AML-193 (cell line): ENCODE measurements around the gene MIPOL1.
"Not testable (repeated sequence)": the region's sequence is repeated elsewhere in the genome, so short reads cannot be mapped to it uniquely, and the experiment has no call there.

Experiments
- DNase-seq, 2 experiments: peaks; one replicate each; lab custom pipeline; 2025; lab: John Stamatoyannopoulos, UW

Gene MIPOL1

DNA sequence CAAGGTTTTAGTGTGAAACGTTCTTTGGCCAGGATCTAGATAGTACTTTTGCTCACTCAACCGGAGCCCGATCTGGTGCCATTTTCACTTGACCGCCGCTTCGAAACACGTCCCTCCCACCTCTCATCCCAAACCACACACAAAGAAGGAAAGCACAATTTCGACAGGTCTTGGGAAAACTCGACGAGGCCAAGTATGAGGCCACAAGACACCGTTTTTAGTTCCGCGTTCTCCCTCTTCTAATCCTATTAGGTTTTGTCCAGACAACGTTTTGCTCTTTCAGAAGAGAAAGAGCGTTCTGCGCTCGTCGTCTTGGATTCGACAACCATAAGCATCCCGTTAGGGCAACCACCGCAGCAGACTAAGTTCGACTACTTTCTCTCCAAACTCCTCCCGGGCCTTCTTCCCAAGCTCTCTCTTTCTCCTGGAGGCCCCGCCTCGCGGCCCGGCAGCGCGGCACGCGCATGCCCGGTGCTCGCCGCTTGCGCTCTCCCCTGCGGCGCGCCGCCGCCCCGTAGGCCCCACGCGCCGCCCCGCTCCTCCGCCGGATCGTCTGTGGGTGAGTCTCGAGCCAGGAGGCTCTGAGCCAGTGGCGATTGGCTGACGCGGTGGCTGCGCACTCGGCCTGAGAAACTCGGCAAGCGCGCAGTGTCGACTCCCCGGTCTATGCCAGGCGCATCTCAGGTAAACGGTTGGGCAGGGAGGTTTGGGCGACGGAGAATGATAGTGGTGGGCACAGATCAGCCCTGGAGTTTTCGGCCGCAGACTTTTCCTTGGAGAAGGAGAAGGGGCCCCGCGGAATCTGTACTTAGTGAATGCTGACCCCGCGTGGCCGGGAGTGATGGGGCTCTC, at the start of gene MIPOL1:
Gene MIPOL1, plus strand, starts transcription at position 517 of the 852 bp plus-strand sequence. CDS start 49,952 bp downstream, outside the sequence.
- DNase-seq, result no peak

DNA sequence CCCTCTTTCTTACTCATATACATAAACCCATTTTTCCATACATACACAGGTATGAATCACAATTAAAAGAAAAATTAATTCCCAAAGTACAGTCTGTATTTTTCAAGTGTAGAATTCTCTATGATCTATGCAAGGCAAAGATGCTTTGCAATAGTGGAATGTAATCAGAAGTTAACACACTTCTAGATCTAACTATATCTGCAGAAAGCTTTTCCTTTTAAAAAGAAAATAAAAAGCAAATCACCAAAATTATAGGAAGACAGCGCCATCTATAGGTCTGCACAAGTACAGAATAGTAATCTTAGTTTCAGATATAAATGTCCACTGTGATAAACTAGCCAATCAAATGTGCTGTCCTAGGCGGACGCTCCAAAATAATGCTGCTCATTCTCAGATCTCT, 47.3 kb upstream of the MIPOL1 start:
- DNase-seq, result peak; percentile 47 to 70

DNA sequence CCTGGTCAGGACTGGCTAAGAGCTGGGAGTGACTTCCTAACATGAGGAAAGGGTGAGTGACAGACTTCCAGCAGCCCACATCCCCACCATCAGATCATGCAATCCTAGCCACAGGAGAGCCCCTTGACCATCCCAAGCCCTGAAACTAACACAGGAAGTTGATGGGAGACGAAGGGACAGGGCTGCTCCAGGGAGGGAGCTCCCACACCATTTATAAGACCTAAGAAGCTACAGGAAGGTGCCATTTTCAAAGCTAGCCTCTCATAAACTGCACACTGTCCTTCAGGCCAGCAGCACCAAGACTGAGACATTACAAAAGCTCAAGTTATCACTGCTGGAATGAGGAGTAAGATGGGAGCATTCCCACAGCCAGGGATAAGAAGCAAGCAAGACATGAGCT, 44.7 kb upstream of the MIPOL1 start:
- DNase-seq, result no peak

DNA sequence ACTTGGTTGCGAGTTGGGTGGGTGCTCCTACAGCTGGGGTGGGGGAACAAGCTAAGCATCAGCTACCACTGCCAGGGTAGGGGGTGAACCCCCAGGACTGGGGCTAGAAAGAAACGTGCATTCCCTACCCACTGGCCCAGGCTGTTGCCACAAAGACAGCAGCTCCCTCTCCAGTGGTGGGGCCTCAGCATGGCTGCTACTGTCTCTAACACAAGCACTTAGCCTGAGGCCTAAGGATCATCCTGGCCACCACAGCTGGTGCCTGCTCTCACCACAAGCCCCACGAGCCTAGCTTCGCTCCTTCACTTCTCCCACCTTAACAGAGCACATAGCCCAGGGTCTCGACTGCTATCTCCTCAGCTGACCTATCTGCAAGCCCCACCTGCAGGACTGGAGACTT, 44.3 kb upstream of the MIPOL1 start:
- no peak for DNase-seq

GRCh38 chr14:37157987-37158386, 39.8 kb upstream of the MIPOL1 start:
- DNase-seq, result no peak

DNA sequence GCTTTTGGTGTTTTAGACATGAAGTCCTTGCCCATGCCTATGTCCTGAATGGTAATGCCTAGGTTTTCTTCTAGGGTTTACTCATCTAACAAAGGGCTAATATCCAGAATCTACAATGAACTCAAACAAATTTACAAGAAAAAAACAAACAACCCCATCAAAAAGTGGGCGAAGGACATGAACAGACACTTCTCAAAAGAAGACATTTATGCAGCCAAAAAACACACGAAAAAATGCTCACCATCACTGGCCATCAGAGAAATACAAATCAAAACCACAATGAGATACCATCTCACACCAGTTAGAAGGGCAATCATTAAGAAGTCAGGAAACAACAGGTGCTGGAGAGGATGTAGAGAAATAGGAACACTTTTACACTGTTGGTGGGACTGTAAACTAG, 35.4 kb upstream of the MIPOL1 start:
- not testable (repeated sequence) for DNase-seq

- DNase-seq, result no peak
These were observed 31.9 kb upstream of the MIPOL1 start for GRCh38 chr14:37165794-37166193.

DNA sequence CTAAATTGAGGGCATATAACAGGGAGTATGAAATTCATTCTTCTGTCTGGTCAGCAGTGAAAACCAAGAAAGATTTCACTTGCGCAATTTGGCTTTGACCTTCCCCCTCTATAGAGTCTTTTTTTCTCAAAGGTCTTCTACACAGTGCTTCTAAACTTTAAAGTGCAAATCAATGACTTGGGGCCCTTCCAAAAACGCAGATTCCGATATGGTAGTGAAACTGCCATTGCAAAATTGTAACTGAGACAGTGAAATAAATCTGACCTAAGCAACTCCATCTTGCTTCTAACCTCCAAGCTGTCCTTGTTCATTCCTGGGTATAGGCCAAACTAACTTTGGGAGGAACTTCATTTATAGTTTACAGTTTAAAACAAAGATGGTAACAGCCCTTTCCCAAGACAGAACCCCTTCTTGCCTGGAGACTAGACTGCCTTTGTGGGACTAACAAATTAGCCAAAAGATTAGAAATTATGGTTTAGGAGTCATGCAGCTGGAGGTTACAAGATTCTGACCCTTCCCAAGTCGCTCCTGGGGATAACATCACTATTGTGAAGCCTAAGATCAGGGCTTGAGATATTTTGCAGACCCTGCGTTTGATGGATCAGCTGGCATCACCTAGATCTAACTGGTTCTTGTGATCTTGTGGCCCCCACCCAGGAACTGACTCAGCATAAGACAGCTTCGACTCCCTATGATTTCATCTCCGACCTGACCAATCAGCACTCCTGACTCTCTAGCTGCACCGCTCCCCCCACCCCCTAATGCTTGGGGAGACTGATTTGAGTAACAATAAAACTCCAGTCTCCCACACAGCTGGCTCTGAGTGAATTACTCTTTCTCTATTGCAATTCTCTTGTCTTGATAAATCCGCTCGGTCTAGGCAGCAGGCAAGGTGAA, 30.3 kb upstream of the MIPOL1 start:
- DNase-seq, result no peak

DNA sequence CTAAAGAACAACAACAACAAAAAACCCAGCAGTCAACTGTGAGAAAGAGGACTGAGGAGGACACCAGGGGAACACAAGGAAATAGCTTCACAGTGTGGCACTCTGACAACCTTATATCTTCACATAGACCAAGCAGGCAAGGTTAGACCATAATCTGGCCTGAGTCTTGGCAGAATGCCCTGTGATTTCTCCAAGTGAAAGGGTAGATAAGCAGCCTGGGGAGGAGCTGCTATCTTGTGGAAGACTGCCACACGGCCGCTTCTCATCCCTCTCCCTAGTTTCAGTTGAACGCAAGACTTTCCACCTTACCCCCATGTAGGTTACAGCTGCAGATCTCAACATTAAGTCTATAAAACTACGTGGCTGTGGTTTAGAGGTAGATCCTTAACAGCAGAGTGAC, 29.0 kb upstream of the MIPOL1 start:
- DNase-seq, result no peak

- no peak for DNase-seq
These were observed 27.5 kb upstream of the MIPOL1 start for GRCh38 chr14:37170237-37170636.

- DNase-seq, result no peak
These were observed 26.7 kb upstream of the MIPOL1 start for GRCh38 chr14:37170993-37171392.

GRCh38 chr14:37171678-37172023, 26.1 kb upstream of the MIPOL1 start:
- no peak for DNase-seq

GRCh38 chr14:37172024-37172869, 25.5 kb upstream of the MIPOL1 start, which contains the start of gene SLC25A21:
TSS of gene SLC25A21 (minus strand) at chr14:37172606.
- no peak for DNase-seq

GRCh38 chr14:37172936-37173614, 24.7 kb upstream of the MIPOL1 start:
- no peak for DNase-seq

DNA sequence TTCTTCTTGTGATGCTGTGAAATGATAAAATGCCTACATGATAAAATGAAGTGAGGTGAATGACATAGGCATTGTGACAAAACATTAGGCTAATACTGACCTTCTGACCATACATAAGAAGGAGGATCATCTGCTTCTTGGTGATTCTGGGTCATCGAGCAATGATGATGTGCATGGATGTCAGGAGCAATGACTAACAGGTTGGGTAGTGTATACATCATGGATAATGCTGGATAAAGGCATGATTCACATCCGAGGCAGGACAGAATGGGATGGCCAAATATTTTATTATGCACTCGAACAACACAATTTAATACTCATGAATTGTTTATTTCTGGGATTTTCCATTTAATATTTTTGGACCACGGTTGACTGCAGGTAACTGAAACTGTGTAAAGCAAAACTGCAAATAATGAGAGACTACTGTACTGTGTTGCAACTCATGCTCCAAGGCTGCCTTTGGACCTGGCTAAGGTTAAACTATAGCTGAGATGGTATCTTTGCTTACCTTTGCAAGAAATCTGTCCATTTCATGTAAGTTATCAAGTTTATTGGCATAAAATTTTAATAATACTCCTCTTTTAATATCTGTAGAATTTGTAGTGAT, 17.7 kb upstream of the MIPOL1 start:
- no peak for DNase-seq

DNA sequence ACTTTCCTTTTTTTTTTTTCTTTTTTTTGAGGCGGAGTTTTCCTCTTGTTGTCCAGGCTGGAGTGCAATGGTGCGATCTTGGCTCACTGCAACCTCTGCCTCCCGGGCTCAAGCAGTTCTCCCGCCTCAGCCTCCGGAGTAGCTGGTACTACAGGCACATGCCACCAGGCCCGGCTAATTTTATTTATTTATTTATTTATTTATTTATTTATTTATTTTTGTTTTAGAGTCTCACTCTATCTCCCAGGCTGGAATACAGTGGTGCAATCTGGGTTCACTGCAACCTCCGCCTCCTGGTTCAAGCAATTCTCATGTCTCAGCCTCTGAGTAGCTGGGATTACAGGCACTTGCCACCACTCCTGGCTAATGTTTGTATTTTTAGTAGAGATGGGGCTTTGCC, 16.9 kb upstream of the MIPOL1 start:
- DNase-seq, result not testable (repeated sequence)

DNA sequence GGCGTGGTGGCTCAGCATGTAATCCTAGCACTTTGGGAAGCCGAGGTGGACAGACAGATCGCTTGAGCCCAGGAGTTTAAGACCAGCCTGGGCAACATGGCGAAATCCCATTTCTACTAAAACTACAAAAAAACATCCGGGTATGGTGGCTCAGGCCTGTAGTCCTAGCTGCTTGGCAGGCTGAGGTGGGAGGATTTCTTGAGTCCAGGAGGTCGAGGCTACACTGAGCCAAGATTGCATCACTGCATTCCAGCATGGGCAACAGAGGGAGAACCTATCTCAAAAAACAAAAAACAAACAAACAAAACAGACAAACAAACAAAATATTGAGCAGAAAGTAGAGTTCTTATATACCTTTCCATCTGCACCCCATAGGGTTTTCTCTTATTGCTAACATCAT, 16.3 kb upstream of the MIPOL1 start:
- DNase-seq, result no peak

- DNase-seq, result not testable (repeated sequence)
These were observed 13.2 kb upstream of the MIPOL1 start for GRCh38 chr14:37184520-37184919.

DNA sequence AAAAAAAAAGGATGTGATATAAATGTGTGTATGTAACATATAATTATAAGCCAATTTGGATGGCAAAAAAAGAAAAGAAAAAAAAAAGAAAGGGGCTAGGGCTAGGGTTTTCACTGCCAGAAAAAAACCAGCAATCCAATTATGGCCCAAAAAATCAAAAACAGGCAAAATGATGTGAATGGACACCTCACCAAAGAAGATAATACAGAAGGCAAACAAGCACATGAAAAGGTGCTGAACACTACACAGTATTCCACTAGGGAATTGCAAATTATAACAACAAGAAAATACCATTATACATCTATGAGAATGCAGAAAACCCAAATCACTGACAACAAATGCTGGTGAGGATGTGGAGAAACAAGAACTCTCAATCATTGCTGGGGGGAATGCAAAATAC, 12.1 kb upstream of the MIPOL1 start:
- DNase-seq, result no peak

GRCh38 chr14:37186865-37187264, 10.9 kb upstream of the MIPOL1 start:
- no peak for DNase-seq

DNA sequence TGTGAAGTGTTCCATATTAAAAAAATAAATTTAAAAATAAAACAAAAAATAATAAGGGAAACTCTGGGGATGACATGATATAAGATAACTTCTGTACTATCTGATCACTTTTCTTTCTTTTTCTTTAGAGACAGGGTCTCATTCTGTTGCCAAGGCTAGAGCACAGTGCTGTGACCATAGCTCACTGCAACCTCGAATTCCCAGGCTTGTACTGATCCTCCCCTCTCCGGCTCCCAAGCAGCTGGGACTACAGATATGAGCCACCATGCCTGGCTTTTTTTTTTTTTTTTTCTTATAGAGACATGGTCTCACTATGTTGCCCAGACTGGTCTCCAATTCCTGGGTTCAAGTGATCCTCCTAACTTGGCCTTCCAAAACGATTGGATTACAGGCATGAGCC, 10.4 kb upstream of the MIPOL1 start:
- no peak for DNase-seq
